ENCODE data around the gene CDC34. TPM values are rescaled to one million over a fixed set of nuclear protein-coding genes. Genes with fewer than 3 reads are reported as not detected.

Gene CDC34
- total and polyA plus RNA-seq, 9 of the 15 experiments (the other 6 are each of a cell fraction or from before 2014, with no cell fraction given): 0.80 to 203 (median 65.5) TPM

DNA sequence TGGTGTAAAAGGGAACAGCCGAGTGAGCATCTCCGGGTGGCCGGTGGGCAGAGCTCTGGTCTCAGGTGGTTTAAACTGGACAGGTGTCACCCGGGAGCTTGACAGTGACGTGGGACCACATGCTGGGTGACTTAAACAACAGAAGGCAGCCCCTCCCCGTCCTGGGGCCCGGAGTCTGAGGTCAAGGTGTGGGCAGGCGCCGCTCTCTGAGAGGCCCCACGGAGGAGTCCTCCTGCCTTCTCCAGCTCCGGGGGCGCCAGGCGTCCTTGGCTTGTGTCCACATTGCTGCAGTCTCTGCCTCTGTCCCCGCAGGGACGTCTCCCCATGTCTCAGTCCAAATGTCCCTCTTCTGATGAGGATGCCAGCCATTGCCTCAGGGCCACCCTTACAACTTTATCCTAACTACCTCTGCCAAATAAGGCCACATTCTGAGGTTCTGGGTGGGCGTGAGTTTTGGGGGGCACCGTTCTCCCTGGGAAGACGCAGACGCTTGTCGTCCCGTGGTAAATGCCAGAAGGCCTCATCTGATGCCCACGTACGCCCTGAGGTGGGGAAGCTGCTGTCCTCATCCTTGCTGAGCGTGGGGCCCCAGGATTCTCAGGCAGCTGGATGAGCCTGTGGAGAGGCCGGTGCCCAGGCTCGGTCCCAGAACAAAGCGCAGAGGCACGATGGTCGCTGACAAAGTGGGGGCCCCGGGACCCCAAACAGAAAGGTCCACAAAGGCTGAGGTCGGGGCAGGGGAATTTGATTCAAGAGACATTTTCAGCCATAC lies 25.2 kb downstream of the CDC34 start (continued):
- TF ChIP-seq SMARCA5 (IDR thresholded peaks at IDR 0.05) (no peak), HNRNPK (IDR thresholded peaks at IDR 0.05; ENCODE audit: low read depth, low read length, poor library complexity, severe bottlenecking) (no peak), ZNF165 (CRISPR knock-in tag; IDR thresholded peaks at IDR 0.05; ENCODE audit: borderline replicate concordance) (no peak), TBP (optimal IDR thresholded peaks at IDR 0.05; ENCODE audit: low read depth, low read length) (no peak), ETV1 (tag; conservative IDR thresholded peaks at IDR 0.05; ENCODE audit: low read depth) (no peak), TRIM24 (IDR thresholded peaks at IDR 0.05) (no peak), ZNF444 (CRISPR knock-in tag; IDR thresholded peaks at IDR 0.05) (no peak), MAFK (IDR thresholded peaks at IDR 0.05; ENCODE audit: low read length) (no peak), TARDBP (IDR thresholded peaks at IDR 0.05) (no peak), FOSL1 (tag; conservative IDR thresholded peaks at IDR 0.05) (no peak), MCM7 (IDR thresholded peaks at IDR 0.05) (no peak), PHTF2 (CRISPR knock-in tag; IDR thresholded peaks at IDR 0.05) (no peak)
- TF ChIP-seq, protein P1, sequence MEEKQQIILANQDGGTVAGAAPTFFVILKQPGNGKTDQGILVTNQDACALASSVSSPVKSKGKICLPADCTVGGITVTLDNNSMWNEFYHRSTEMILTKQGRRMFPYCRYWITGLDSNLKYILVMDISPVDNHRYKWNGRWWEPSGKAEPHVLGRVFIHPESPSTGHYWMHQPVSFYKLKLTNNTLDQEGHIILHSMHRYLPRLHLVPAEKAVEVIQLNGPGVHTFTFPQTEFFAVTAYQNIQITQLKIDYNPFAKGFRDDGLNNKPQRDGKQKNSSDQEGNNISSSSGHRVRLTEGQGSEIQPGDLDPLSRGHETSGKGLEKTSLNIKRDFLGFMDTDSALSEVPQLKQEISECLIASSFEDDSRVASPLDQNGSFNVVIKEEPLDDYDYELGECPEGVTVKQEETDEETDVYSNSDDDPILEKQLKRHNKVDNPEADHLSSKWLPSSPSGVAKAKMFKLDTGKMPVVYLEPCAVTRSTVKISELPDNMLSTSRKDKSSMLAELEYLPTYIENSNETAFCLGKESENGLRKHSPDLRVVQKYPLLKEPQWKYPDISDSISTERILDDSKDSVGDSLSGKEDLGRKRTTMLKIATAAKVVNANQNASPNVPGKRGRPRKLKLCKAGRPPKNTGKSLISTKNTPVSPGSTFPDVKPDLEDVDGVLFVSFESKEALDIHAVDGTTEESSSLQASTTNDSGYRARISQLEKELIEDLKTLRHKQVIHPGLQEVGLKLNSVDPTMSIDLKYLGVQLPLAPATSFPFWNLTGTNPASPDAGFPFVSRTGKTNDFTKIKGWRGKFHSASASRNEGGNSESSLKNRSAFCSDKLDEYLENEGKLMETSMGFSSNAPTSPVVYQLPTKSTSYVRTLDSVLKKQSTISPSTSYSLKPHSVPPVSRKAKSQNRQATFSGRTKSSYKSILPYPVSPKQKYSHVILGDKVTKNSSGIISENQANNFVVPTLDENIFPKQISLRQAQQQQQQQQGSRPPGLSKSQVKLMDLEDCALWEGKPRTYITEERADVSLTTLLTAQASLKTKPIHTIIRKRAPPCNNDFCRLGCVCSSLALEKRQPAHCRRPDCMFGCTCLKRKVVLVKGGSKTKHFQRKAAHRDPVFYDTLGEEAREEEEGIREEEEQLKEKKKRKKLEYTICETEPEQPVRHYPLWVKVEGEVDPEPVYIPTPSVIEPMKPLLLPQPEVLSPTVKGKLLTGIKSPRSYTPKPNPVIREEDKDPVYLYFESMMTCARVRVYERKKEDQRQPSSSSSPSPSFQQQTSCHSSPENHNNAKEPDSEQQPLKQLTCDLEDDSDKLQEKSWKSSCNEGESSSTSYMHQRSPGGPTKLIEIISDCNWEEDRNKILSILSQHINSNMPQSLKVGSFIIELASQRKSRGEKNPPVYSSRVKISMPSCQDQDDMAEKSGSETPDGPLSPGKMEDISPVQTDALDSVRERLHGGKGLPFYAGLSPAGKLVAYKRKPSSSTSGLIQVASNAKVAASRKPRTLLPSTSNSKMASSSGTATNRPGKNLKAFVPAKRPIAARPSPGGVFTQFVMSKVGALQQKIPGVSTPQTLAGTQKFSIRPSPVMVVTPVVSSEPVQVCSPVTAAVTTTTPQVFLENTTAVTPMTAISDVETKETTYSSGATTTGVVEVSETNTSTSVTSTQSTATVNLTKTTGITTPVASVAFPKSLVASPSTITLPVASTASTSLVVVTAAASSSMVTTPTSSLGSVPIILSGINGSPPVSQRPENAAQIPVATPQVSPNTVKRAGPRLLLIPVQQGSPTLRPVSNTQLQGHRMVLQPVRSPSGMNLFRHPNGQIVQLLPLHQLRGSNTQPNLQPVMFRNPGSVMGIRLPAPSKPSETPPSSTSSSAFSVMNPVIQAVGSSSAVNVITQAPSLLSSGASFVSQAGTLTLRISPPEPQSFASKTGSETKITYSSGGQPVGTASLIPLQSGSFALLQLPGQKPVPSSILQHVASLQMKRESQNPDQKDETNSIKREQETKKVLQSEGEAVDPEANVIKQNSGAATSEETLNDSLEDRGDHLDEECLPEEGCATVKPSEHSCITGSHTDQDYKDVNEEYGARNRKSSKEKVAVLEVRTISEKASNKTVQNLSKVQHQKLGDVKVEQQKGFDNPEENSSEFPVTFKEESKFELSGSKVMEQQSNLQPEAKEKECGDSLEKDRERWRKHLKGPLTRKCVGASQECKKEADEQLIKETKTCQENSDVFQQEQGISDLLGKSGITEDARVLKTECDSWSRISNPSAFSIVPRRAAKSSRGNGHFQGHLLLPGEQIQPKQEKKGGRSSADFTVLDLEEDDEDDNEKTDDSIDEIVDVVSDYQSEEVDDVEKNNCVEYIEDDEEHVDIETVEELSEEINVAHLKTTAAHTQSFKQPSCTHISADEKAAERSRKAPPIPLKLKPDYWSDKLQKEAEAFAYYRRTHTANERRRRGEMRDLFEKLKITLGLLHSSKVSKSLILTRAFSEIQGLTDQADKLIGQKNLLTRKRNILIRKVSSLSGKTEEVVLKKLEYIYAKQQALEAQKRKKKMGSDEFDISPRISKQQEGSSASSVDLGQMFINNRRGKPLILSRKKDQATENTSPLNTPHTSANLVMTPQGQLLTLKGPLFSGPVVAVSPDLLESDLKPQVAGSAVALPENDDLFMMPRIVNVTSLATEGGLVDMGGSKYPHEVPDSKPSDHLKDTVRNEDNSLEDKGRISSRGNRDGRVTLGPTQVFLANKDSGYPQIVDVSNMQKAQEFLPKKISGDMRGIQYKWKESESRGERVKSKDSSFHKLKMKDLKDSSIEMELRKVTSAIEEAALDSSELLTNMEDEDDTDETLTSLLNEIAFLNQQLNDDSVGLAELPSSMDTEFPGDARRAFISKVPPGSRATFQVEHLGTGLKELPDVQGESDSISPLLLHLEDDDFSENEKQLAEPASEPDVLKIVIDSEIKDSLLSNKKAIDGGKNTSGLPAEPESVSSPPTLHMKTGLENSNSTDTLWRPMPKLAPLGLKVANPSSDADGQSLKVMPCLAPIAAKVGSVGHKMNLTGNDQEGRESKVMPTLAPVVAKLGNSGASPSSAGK (IDR thresholded peaks at IDR 0.05): peak; percentile 44; the same call in 1 of the 2 replicates
- TF ChIP-seq, protein P2, sequence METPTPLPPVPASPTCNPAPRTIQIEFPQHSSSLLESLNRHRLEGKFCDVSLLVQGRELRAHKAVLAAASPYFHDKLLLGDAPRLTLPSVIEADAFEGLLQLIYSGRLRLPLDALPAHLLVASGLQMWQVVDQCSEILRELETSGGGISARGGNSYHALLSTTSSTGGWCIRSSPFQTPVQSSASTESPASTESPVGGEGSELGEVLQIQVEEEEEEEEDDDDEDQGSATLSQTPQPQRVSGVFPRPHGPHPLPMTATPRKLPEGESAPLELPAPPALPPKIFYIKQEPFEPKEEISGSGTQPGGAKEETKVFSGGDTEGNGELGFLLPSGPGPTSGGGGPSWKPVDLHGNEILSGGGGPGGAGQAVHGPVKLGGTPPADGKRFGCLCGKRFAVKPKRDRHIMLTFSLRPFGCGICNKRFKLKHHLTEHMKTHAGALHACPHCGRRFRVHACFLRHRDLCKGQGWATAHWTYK (CRISPR knock-in tag; IDR thresholded peaks at IDR 0.05): no peak

Data from K562 (cell line).